Transverse colon (tissue), 4 donors: ENCODE data around the gene BCL6. TPM values are rescaled to one million over a fixed set of nuclear protein-coding genes. Genes with fewer than 3 reads are reported as not detected.

ENCODE experiments used
- total RNA-seq, 4 donors: library from RNA; depleted of rRNA; stranded (reverse); fragments of >200 nt; gene quantifications; one replicate each; pipeline ENCODE4 v1.1.0, GENCODE V29; 2016

BCL6 gene
- total RNA-seq, 4 donors from 2014 or later: 18.7 to 65.5 (median 32.5) TPM

Other genes with a start within 250 kb of the BCL6 start
- gene SST, start 75.1 kb downstream of the BCL6 start, total RNA-seq: 10 to 100 TPM in 3 of 4 donors, not detected in 1; 14.2 to 29.5 (median 16.2) TPM
- not detected for gene RTP2, start 42.9 kb downstream of the BCL6 start, total RNA-seq